Measurements from ENCODE around the gene IGFN1. TPM values are rescaled to one million over a fixed set of nuclear protein-coding genes. Genes with fewer than 3 reads are reported as not detected.

The IGFN1 gene
- total and polyA plus RNA-seq, 4 donors, result 0.03 to 0.14 (median 0.08) TPM; not detected in 1

DNA sequence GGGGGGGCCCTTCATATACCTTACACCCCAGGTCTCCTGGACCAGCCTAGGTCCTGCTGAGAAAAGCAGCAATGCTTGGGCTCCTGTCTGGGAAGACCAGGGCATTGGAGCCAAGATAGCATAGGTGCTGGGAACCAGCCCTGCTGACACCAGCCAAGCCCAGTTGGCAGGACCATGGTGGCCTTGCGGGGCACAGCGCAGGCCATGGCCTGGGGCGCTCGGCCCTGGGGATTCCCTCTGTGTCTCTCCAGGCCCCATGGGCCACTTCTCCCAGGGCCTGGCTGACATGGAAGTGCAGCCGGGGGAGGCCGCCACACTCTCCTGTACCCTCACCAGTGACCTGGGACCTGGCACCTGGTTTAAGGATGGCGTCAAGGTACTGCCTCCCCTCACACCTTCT, 23.3 kb downstream of the IGFN1 start:
- H3K36me3 ChIP-seq (ENCODE audit: control insufficient read depth in 4 of 4, insufficient read depth in 3 of 4, low read depth in 1 of 4, low read length in 3 of 4), result no peaks in the 10 kb centered on the region
- H3K4me1 ChIP-seq (ENCODE audit: control insufficient read depth in 4 of 4, insufficient read depth in 4 of 4, low read length in 3 of 4), result no peaks in the 10 kb centered on the region
- TF ChIP-seq FOXA2 (IDR thresholded peaks at IDR 0.05) (no peak), HNF4G (IDR thresholded peaks at IDR 0.05) (no peak), JUND (IDR thresholded peaks at IDR 0.05) (no peak), EGR1 (IDR thresholded peaks at IDR 0.05; ENCODE audit: low read depth in 2 of 2) (no peak), NR2F2 (IDR thresholded peaks at IDR 0.05) (no peak), HNF4A (conservative IDR thresholded peaks at IDR 0.05) (no peak)
- TF ChIP-seq, protein P1, sequence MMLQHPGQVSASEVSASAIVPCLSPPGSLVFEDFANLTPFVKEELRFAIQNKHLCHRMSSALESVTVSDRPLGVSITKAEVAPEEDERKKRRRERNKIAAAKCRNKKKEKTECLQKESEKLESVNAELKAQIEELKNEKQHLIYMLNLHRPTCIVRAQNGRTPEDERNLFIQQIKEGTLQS (IDR thresholded peaks at IDR 0.05), result no peak
- TF ChIP-seq, protein P2, sequence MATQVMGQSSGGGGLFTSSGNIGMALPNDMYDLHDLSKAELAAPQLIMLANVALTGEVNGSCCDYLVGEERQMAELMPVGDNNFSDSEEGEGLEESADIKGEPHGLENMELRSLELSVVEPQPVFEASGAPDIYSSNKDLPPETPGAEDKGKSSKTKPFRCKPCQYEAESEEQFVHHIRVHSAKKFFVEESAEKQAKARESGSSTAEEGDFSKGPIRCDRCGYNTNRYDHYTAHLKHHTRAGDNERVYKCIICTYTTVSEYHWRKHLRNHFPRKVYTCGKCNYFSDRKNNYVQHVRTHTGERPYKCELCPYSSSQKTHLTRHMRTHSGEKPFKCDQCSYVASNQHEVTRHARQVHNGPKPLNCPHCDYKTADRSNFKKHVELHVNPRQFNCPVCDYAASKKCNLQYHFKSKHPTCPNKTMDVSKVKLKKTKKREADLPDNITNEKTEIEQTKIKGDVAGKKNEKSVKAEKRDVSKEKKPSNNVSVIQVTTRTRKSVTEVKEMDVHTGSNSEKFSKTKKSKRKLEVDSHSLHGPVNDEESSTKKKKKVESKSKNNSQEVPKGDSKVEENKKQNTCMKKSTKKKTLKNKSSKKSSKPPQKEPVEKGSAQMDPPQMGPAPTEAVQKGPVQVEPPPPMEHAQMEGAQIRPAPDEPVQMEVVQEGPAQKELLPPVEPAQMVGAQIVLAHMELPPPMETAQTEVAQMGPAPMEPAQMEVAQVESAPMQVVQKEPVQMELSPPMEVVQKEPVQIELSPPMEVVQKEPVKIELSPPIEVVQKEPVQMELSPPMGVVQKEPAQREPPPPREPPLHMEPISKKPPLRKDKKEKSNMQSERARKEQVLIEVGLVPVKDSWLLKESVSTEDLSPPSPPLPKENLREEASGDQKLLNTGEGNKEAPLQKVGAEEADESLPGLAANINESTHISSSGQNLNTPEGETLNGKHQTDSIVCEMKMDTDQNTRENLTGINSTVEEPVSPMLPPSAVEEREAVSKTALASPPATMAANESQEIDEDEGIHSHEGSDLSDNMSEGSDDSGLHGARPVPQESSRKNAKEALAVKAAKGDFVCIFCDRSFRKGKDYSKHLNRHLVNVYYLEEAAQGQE (IDR thresholded peaks at IDR 0.05), result no peak
- no peak overlapping the region for H3K9ac ChIP-seq (ENCODE audit: low read depth in 1 of 2, low read length in 2 of 2)
- DNase-seq (ENCODE audit: low spot score), result no peak
- H3K27ac ChIP-seq (ENCODE audit: low read depth in 1 of 2, low read length in 2 of 2), result no peak overlapping the region
- no peak overlapping the region for H3K4me3 ChIP-seq (ENCODE audit: low read depth in 1 of 3, low read length in 3 of 3)
- H3K9me3 ChIP-seq (ENCODE audit: control insufficient read depth in 4 of 4, low read length in 3 of 4), result no peaks in the 10 kb centered on the region
- WGBS, result 88% methylated on average over 7 of the region's 7 CpGs
- peaks cover 0 to 3% (median 0%) of the 10 kb centered on the region in 4 donors for H3K27me3 ChIP-seq (ENCODE audit: control insufficient read depth in 4 of 4, insufficient read depth in 4 of 4, low read length in 3 of 4)

DNA sequence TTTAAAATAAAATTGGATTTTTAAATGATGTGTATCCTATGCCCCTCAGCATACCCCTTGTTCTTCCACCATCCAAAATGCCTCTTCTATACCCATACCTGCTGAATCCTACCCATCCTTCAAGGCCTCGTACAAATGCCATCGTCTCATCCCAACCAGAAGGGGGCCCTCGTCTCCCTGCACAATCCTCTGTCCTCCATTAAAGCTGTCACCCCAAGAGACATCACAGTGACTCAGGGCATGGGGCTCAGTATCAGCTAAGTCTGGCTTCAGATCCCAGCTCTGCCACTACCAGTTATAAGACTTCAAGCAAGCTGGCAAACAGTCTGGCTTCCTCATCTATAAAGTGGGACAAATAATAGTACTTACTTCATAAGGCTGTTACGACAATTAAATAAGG, 23.8 kb downstream of the IGFN1 start:
- H3K9me3 ChIP-seq (ENCODE audit: control insufficient read depth in 4 of 4, low read length in 3 of 4), result no peaks in the 10 kb centered on the region
- no peak for TF ChIP-seq JUND (IDR thresholded peaks at IDR 0.05)
- TF ChIP-seq, protein P3, sequence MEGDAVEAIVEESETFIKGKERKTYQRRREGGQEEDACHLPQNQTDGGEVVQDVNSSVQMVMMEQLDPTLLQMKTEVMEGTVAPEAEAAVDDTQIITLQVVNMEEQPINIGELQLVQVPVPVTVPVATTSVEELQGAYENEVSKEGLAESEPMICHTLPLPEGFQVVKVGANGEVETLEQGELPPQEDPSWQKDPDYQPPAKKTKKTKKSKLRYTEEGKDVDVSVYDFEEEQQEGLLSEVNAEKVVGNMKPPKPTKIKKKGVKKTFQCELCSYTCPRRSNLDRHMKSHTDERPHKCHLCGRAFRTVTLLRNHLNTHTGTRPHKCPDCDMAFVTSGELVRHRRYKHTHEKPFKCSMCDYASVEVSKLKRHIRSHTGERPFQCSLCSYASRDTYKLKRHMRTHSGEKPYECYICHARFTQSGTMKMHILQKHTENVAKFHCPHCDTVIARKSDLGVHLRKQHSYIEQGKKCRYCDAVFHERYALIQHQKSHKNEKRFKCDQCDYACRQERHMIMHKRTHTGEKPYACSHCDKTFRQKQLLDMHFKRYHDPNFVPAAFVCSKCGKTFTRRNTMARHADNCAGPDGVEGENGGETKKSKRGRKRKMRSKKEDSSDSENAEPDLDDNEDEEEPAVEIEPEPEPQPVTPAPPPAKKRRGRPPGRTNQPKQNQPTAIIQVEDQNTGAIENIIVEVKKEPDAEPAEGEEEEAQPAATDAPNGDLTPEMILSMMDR (IDR thresholded peaks at IDR 0.05; ENCODE audit: low read depth, low read length, missing input control), result no peak
- 77% methylated on average over 4 of the region's 4 CpGs for WGBS
- no peak for DNase-seq (ENCODE audit: low spot score)
- no peaks in the 10 kb centered on the region for H3K4me1 ChIP-seq (ENCODE audit: control insufficient read depth in 4 of 4, insufficient read depth in 4 of 4, low read length in 3 of 4)
- H3K36me3 ChIP-seq (ENCODE audit: control insufficient read depth in 4 of 4, insufficient read depth in 3 of 4, low read depth in 1 of 4, low read length in 3 of 4), result no peaks in the 10 kb centered on the region
- H3K27me3 ChIP-seq (ENCODE audit: control insufficient read depth in 4 of 4, insufficient read depth in 4 of 4, low read length in 3 of 4), result peaks cover 0 to 3% (median 0%) of the 10 kb centered on the region in 4 donors
- H3K27ac ChIP-seq (ENCODE audit: low read depth in 1 of 2, low read length in 2 of 2), result no peak overlapping the region
- no peak overlapping the region for H3K9ac ChIP-seq (ENCODE audit: low read depth in 1 of 2, low read length in 2 of 2)
- H3K4me3 ChIP-seq (ENCODE audit: low read depth in 1 of 3, low read length in 3 of 3), result no peak overlapping the region

DNA sequence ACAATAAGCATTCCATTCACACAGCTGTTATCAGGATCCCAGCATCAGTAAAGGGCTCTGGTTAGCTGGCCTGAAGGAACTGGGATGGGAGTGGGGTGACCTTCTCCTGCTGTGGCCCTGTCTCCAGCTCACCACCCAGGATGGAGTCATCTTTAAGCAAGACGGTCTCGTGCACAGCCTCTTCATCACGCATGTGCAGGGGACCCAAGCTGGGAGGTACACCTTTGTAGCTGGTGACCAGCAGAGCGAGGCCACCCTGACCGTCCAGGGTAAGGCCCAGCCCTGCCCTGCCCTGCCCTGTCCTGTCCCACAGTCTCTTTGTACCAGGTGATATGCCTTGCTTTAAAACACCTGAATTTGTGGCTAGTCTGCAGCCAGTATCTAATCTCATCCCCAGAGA, 24.3 kb downstream of the IGFN1 start:
- H3K9me3 ChIP-seq (ENCODE audit: control insufficient read depth in 4 of 4, low read length in 3 of 4), result no peaks in the 10 kb centered on the region
- no peak overlapping the region for H3K4me3 ChIP-seq (ENCODE audit: low read depth in 1 of 3, low read length in 3 of 3)
- H3K9ac ChIP-seq (ENCODE audit: low read depth in 1 of 2, low read length in 2 of 2), result no peak overlapping the region
- no peak for DNase-seq (ENCODE audit: low spot score)
- H3K36me3 ChIP-seq (ENCODE audit: control insufficient read depth in 4 of 4, insufficient read depth in 3 of 4, low read depth in 1 of 4, low read length in 3 of 4), result no peaks in the 10 kb centered on the region
- WGBS, result 89% methylated on average over 5 of the region's 5 CpGs
- H3K27me3 ChIP-seq (ENCODE audit: control insufficient read depth in 4 of 4, insufficient read depth in 4 of 4, low read length in 3 of 4), result peaks cover 0 to 3% (median 0%) of the 10 kb centered on the region in 4 donors
- H3K4me1 ChIP-seq (ENCODE audit: control insufficient read depth in 4 of 4, insufficient read depth in 4 of 4, low read length in 3 of 4), result no peaks in the 10 kb centered on the region
- H3K27ac ChIP-seq (ENCODE audit: low read depth in 1 of 2, low read length in 2 of 2), result no peak overlapping the region
- TF ChIP-seq, protein P4, sequence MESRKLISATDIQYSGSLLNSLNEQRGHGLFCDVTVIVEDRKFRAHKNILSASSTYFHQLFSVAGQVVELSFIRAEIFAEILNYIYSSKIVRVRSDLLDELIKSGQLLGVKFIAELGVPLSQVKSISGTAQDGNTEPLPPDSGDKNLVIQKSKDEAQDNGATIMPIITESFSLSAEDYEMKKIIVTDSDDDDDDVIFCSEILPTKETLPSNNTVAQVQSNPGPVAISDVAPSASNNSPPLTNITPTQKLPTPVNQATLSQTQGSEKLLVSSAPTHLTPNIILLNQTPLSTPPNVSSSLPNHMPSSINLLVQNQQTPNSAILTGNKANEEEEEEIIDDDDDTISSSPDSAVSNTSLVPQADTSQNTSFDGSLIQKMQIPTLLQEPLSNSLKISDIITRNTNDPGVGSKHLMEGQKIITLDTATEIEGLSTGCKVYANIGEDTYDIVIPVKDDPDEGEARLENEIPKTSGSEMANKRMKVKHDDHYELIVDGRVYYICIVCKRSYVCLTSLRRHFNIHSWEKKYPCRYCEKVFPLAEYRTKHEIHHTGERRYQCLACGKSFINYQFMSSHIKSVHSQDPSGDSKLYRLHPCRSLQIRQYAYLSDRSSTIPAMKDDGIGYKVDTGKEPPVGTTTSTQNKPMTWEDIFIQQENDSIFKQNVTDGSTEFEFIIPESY (IDR thresholded peaks at IDR 0.05), result no peak
- TF ChIP-seq SP1 (IDR thresholded peaks at IDR 0.05), result no peak
- TF ChIP-seq, protein P2 (IDR thresholded peaks at IDR 0.05), result no peak
- TF ChIP-seq TAF1 (conservative IDR thresholded peaks at IDR 0.05), result no peak
- no peak for TF ChIP-seq HNF4A (conservative IDR thresholded peaks at IDR 0.05)
- no peak for TF ChIP-seq EGR1 (IDR thresholded peaks at IDR 0.05; ENCODE audit: low read depth in 2 of 2)
- no peak for TF ChIP-seq FOXA1 (IDR thresholded peaks at IDR 0.05)
- TF ChIP-seq, protein P3 (IDR thresholded peaks at IDR 0.05; ENCODE audit: low read depth, low read length, missing input control), result no peak
